NK-92 (cell line): Measurements from ENCODE around the gene ZNF652.

Experiments used
- DNase-seq: peaks from one replicate; lab custom pipeline; 2025; ENCODE audit not compliant: unreplicated experiment; lab: John Stamatoyannopoulos, UW

ZNF652 gene

GRCh38 chr17:49359990-49360795 is 1.9 kb downstream of the ZNF652 start:
- no peak for DNase-seq

- DNase-seq, result no peak
Observed at GRCh38 chr17:49358641-49359247, 3.3 kb downstream of the ZNF652 start.

GRCh38 chr17:49357516-49357915 is 4.5 kb downstream of the ZNF652 start:
- DNase-seq, result no peak

GRCh38 chr17:49356320-49356719 is 5.7 kb downstream of the ZNF652 start:
- DNase-seq, result no peak

GRCh38 chr17:49353607-49354006 is 8.4 kb downstream of the ZNF652 start:
- no peak for DNase-seq

- DNase-seq, result no peak
Observed at GRCh38 chr17:49352587-49353154, 9.4 kb downstream of the ZNF652 start.

- no peak for DNase-seq
Observed at GRCh38 chr17:49351572-49352140, 10.4 kb downstream of the ZNF652 start.

- no peak for DNase-seq
Observed at GRCh38 chr17:49349541-49349940, 12.5 kb downstream of the ZNF652 start.

GRCh38 chr17:49344914-49345313 is 17.1 kb downstream of the ZNF652 start:
- no peak for DNase-seq

GRCh38 chr17:49343273-49343672 is 18.8 kb downstream of the ZNF652 start:
- no peak for DNase-seq

GRCh38 chr17:49342575-49342936 is 19.5 kb downstream of the ZNF652 start:
- no peak for DNase-seq

- DNase-seq, result no peak
Observed at GRCh38 chr17:49341356-49341755, 20.7 kb downstream of the ZNF652 start.

- no peak for DNase-seq
Observed at GRCh38 chr17:49339354-49339753, 22.7 kb downstream of the ZNF652 start.

GRCh38 chr17:49338883-49339282 is 23.2 kb downstream of the ZNF652 start:
- no peak for DNase-seq

GRCh38 chr17:49337884-49338283 is 24.2 kb downstream of the ZNF652 start:
- no peak for DNase-seq

GRCh38 chr17:49334744-49335512 is 27.1 kb downstream of the ZNF652 start:
- no peak for DNase-seq

GRCh38 chr17:49333804-49334203 is 28.2 kb downstream of the ZNF652 start:
- DNase-seq, result no peak

- no peak for DNase-seq
Observed at GRCh38 chr17:49327835-49328784, 33.9 kb downstream of the ZNF652 start.

- DNase-seq, result no peak
Observed at GRCh38 chr17:49325980-49326379, 36.1 kb downstream of the ZNF652 start.

GRCh38 chr17:49318435-49318965 is 43.5 kb downstream of the ZNF652 start:
- DNase-seq, result no peak
